ENCODE data around the gene STON2.

The STON2 gene

DNA sequence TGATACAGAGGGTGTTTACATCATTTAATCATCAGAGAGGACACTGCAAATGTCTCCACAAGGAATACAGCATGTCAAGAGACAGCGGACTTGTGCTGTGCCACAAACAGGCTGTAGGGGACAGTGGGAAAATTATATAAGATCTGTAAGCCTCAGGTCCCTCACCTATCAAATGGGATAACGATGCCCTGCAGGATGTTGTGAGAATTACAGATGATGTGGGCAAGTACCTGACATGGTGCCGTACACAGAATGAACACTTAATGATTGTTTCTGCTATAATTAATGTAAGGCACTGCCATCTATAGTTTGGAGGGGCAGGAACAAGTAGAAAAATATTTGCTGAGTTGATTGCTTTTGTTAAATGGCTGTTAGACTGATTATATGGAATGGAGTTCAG is 97.5 kb downstream of the STON2 start:
- DNase-seq (ENCODE audit: low spot score): no peak

GRCh38 chr14:81301813-81302212 is 98.3 kb downstream of the STON2 start:
- no peak for DNase-seq (ENCODE audit: low spot score)

DNA sequence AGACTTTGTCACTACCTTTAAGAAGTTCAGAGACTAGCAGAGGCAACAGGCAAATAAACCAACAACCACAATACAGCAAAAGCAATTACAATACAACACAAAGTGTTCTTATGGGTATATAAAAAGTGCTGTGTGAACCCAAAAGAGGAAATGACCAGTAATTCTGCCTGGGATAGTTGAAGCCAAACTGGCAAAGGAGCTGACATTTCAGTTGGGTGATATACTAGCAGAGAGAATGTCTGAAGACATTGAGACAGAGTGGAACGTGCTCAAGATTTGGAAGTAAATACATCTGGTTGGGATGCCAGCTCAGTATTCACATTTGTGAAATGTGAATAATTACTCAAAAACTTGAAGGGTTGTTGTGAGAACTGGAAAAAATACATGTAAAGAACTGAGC is 98.8 kb downstream of the STON2 start:
- DNase-seq (ENCODE audit: low spot score): no peak

- no peak for DNase-seq (ENCODE audit: low spot score)
Observed at GRCh38 chr14:81298911-81299310, 101.2 kb downstream of the STON2 start.

- no peak for DNase-seq (ENCODE audit: low spot score)
Observed at GRCh38 chr14:81298122-81298521, 102.0 kb downstream of the STON2 start.

GRCh38 chr14:81295958-81296923 is 103.9 kb downstream of the STON2 start:
- no peak for DNase-seq (ENCODE audit: low spot score)

- no peak for DNase-seq (ENCODE audit: low spot score)
Observed at GRCh38 chr14:81289516-81289915, 110.6 kb downstream of the STON2 start.

DNA sequence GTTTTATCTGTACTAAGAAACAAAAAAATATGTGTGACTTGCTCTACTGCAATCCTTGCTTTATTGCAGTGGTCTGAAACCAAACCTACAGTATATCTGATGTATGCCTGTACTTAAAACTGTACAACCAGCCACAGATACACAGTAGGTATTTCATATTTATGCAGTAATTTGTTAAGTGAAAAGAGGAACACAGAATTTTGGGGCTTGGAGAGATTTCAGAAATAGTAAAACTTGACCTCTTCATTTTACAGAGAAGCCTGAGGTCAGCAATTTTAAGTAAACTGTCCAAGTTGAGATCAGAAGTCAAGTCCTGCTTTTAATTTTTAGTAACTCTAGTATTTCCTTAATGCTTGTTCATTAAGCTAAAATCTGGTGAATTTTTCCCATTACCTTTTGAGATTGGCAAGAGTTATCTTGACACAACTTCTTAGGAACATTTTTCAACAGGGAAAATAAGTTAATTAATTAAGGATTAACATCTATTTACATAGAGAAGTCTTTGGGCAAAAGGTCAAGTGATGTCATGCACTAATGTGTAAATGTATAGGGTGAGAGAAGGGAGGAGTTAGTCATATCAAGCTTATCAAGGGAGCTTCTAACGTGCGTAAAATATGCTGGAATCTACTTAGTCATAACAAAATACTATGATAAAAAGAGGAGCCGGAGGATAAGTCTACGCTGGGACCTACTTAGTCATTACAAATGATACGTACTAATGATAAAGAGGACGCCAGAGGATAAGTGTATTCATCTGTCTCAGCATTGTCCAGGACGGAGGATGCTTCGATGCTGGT is 113.4 kb downstream of the STON2 start:
- no peak for DNase-seq (ENCODE audit: low spot score)

- DNase-seq (ENCODE audit: low spot score): no peak
Observed at GRCh38 chr14:81285245-81285644, 114.9 kb downstream of the STON2 start.

DNA sequence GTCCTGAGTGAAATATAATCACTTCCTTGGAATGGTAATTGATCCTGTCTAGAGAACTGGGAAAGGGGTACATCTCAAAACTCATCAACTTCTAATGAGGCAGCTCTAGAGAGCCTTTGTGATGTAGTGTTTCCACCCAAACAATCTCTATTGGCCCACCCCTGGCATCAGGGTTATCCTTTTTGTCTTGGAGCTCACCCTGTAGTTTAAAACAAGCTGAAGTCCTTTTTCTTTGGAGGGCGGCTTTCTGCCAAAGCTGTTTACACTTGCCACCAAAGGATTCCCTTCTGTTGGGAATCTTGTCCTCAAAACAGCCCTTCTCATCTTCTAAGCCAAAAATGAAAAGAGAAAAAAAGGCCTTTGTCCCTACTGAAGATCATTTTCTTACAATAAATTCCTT is 118.8 kb downstream of the STON2 start:
- no peak for DNase-seq (ENCODE audit: low spot score)

GRCh38 chr14:81280136-81280791 is 119.9 kb downstream of the STON2 start:
- DNase-seq (ENCODE audit: low spot score): no peak

GRCh38 chr14:81277096-81277495 is 123.0 kb downstream of the STON2 start:
- DNase-seq (ENCODE audit: low spot score): no peak

DNA sequence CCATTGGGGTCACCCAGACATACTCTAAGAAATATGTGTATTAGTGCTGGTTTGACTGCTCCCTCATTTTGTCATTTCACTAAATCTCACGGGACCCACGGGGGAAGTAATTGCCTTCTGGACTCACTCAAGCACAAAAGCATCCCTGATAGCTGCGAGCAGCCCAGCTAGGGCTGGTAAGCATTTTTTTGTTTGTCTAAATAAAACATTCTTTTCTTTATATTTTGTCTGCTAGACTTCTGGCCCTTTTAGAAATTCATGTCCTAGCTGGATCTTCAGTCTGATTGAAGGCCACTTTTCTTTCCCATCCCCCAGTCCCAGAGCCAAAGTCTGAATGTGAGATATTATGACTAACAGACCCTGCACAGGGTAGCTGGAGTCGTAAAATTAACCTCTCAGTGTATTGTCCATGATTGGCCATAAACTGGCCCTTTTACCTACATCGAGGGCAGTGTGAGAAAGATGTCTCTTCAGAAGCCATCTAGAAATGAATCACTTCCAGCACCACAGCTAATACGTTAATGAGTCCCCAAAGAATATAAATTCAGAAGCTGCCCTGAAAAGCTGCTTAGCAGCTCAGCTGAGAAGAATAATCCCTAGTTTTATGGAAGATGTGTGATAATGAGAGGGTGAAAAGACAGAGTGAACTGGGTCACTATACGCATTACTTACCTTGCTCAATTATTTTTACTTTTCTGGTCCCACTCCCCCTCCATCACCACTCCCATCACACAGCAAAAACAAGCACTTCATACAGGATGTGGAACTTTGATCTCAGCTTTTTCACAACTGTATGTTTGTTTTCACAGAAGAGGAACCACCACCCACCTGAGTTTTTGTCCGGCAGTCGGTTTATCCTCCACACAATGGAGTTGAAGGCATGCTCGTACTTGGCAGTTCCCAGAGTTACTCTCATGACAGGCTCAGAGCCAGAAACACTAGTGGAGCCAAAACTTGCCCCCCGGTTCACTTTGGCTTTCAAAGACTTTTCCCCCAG is 123.8 kb downstream of the STON2 start:
- DNase-seq (ENCODE audit: low spot score): no peak

GRCh38 chr14:81275305-81276072 is 124.6 kb downstream of the STON2 start:
- no peak for DNase-seq (ENCODE audit: low spot score)

- DNase-seq (ENCODE audit: low spot score): no peak
Observed at GRCh38 chr14:81273961-81274575, 126.1 kb downstream of the STON2 start.

GRCh38 chr14:81273521-81273920 is 126.6 kb downstream of the STON2 start:
- no peak for DNase-seq (ENCODE audit: low spot score)

- DNase-seq (ENCODE audit: low spot score): no peak
Observed at GRCh38 chr14:81272317-81272716, 127.8 kb downstream of the STON2 start.

- DNase-seq (ENCODE audit: low spot score): no peak
Observed at GRCh38 chr14:81269979-81270375, 130.1 kb downstream of the STON2 start.

GRCh38 chr14:81269100-81269978 is 130.8 kb downstream of the STON2 start:
- DNase-seq (ENCODE audit: low spot score): peak; percentile 40

Measured in CD4-positive, alpha-beta T cell treated with Interleukin-6 at 100 ng/mL for 8 hours (primary cell).